GM10266 (cell line): ENCODE measurements around the gene IRGM.
A peak's percentile ranks its signal among the peaks of the same experiment; 100 is the strongest.
"Not testable (repeated sequence)": the region's sequence is repeated elsewhere in the genome, so short reads cannot be mapped to it uniquely, and the experiment has no call there.

ENCODE experiments used
- DNase-seq: peaks from one replicate; pipeline ENCODE4 v3.0.0; 2012; ENCODE audit errors: extremely low spot score
- TF ChIP-seq, protein P1 (sequence below): IDR thresholded peaks from 2 replicates; pipeline ENCODE4 v1.5.1; 2012; ENCODE audit warnings: mild to moderate bottlenecking, low read depth; ENCODE audit not compliant: control insufficient read depth, insufficient read depth; ENCODE audit errors: missing control alignments

The IRGM gene, protein sequence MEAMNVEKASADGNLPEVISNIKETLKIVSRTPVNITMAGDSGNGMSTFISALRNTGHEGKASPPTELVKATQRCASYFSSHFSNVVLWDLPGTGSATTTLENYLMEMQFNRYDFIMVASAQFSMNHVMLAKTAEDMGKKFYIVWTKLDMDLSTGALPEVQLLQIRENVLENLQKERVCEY

DNA sequence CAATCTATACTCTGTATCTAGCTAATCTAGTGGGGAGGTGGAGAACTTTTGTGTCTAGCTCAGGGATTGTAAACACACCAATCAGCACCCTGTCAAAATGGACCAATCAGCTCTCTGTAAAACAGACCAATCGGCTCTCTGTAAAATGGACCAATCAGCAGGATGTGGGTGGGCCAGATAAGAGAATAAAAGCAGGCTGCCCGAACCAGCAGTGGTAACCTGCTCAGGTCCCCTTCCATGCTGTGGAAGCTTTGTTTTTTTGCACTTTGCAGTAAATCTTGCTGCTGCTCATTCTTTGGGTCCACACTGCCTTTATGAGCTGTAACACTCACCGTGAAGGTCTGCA, at the start of gene IRGM:
Gene IRGM (plus strand): TSS at position 214 of the 346 bp plus-strand sequence. CDS start 1,603 bp downstream, outside the sequence.
- DNase-seq: not testable (repeated sequence)

DNA sequence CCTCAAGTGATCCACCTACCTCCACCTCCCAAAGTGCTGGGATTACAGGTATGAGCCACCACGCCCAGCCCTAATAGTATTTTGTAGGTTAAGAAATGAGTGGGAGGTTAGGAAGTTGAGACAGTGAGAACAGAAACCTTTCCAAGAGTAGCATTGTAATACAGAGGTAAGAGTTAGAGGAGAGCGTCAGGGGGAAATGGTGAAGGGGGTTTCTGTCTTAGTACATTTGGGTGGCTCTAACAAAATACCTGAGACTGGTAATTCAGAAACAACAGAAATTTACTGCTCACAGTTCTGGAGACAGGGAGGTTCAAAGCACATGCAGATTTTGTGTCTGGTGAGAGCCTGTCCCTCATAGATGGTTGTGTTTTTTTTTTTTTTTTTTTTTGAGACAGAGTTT, 48.9 kb upstream of the IRGM start:
- DNase-seq: no peak
- TF ChIP-seq, protein P1, sequence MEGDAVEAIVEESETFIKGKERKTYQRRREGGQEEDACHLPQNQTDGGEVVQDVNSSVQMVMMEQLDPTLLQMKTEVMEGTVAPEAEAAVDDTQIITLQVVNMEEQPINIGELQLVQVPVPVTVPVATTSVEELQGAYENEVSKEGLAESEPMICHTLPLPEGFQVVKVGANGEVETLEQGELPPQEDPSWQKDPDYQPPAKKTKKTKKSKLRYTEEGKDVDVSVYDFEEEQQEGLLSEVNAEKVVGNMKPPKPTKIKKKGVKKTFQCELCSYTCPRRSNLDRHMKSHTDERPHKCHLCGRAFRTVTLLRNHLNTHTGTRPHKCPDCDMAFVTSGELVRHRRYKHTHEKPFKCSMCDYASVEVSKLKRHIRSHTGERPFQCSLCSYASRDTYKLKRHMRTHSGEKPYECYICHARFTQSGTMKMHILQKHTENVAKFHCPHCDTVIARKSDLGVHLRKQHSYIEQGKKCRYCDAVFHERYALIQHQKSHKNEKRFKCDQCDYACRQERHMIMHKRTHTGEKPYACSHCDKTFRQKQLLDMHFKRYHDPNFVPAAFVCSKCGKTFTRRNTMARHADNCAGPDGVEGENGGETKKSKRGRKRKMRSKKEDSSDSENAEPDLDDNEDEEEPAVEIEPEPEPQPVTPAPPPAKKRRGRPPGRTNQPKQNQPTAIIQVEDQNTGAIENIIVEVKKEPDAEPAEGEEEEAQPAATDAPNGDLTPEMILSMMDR: no peak

DNA sequence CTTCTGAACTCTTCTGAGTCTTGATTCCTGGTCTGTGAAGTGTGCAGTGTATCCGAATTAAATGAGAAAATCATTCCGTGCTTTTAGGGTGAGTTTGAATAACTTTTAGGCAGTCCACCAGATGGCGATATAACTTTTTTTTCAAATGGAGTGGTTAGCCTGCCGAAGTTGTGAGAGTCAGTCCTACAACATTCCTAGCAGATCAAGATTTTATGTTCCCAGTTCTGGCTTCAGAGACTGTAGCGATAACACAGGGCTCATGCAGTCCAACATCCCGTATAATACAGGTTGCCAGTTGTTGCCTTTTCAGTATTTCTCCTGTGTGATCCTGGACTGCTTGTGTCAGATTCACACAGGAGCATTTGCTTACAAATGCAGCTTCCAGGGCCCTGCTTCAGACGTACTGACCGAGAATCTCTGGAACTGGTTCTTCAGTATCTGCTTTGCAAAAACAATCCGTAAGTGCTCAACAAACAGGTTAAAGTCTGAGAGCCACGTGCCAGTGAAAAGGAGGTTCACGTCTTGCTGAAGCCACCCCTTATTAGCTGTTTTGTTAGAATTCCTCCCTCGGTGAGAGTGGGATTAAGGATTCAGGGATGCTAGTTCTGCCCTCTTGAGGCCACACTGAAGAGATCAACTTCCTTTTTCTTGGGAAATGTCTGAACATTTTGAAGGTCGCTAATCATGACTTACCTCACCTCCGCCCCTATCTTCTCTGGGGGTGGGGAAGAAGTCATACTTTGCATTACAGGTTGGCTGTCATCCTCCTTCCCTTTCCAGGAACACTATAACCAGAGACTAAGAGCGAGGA, 45.0 kb upstream of the IRGM start:
- DNase-seq: no peak
- TF ChIP-seq, protein P1: peak; percentile 40

DNA sequence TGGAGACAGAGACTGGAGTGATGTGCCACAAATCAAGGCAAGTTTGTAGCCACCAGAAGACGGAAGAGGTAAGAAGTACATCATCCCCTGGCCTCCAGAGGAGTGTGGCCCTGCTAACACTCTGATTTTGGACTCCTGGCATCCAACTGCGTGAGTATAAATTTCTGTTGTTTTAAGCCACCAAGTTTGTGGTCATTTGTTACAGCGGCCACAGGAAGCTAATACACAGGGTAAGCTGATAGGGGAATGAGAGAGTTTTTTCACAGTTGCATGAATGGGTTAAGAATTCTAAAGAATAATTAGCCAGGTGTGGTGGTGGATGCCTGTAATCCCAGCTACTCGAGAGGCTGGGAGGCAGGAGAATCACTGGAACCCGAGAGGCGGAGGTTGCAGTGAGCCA, 41.9 kb upstream of the IRGM start:
- DNase-seq: no peak
- TF ChIP-seq, protein P1: no peak

DNA sequence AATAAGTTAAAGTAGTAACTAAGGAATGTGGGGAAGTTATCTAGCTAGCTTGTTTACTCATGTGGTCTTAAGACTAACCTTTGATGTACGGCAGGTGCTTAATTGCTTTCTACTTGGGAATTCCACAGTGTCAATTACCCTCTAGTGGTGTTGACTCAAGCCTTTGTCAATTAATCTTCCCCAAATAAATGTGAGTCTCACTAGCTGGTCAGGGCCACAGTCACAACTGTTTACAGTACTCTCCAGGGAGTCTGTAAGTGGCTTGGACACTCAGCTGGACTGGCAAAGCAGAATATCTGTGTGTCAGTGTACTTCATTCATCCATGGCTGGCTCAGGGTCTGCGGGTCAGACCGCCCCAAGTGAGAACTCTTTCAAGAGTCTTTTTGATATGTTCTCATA, 37.0 kb upstream of the IRGM start:
- no peak for DNase-seq
- TF ChIP-seq, protein P1: no peak

DNA sequence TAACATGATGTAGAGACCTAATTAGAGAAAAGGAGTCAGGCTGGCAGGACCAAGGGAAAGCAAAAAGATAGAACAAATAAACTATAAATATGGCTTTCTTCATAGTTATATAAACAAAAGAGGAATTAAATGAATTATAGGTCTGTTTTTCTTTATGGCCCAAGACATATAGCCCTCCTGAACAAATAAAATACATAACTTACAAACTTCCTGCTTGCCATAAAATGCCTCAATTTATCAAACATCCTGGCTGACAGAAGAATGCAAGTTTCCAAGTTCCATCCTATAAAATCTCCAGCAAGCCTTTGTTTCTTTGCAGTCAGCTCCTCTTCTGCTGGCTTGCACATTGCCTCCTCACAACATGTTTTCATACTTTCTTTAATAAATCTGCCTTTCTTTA, 31.3 kb upstream of the IRGM start:
- no peak for DNase-seq
- TF ChIP-seq, protein P1: no peak

DNA sequence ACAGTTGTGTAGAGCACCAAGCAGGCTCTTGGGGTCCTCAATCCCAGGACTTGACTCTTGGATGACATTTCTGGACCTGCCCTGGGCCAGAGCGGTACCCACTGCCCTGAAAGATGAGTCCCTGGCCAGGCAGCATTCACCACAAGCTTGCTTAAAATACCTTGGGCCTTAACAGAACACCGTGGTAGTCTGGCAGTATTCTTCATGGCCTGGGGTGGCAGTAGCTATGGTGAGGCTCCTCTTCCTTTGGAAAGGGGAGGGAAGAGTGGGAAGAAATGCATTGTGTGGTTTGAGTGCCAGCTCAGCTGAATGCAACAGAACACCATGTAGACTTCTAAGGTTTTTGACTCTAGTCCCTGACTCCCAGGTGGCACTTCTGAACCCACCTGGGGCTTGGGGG, 29.4 kb upstream of the IRGM start:
- TF ChIP-seq, protein P1: no peak
- no peak for DNase-seq
